Body of pancreas (tissue), 4 donors: ENCODE data around the gene RIMS3. TPM values are rescaled to one million over a fixed set of nuclear protein-coding genes. Genes with fewer than 3 reads are reported as not detected.

Experiments
- ATAC-seq: fragments of 150-250 bp; one replicate; pipeline ENCODE4 v1.9.1; 2016
- DNase-seq, 4 donors: peaks; one replicate each; pipeline ENCODE4 v3.0.0-alpha.2; 2019
- H3K27ac ChIP-seq, 4 donors: fragments of 200-600 bp; sonication (generic); 1 replicate in 3 of 4; 2 replicates in 1 of 4; pipeline versions ENCODE4 v1.5.1 to v1.6.1; 2016 to 2019; ENCODE audit warnings: mild to moderate bottlenecking in 1 of 4, mixed read lengths in 1 of 4, moderate library complexity in 1 of 4
- H3K27me3 ChIP-seq, 2 donors: fragments of 200-600 bp; sonication (generic); one replicate each; pipeline ENCODE4 v1.6.0; 2016; ENCODE audit warnings: mild to moderate bottlenecking in 1 of 2
- H3K36me3 ChIP-seq, 2 donors: fragments of 200-600 bp; sonication (generic); replicated peaks in 1 of 2; 2 replicates each; pipeline ENCODE4 v1.5.1; 2016; ENCODE audit warnings: low read depth in 2 of 2; ENCODE audit not compliant: insufficient read depth in 1 of 2
- H3K4me1 ChIP-seq: fragments of 200-600 bp; sonication (generic); one replicate; pipeline ENCODE4 v1.6.0; 2016
- H3K4me3 ChIP-seq, 2 donors: fragments of 200-600 bp; sonication (generic); 1 replicate in 1 of 2; 2 replicates in 1 of 2; pipeline ENCODE4 v1.5.1; 2016 to 2019
- H3K9me3 ChIP-seq, 3 donors: fragments of 200-600 bp; sonication (generic); 1 replicate in 2 of 3; 2 replicates in 1 of 3; pipeline ENCODE4 v1.5.1; 2016
- CTCF ChIP-seq, 7 experiments: fragments of 450-650 bp in 4 of 7; fragments of 200-600 bp in 3 of 7; sonication (generic) in 3 of 7; IDR thresholded peaks; one replicate each; pipeline ENCODE4 v1.5.1; 2016 to 2019; ENCODE audit warnings: antibody characterized with exemption in 7 of 7
- POLR2A ChIP-seq, 3 donors: fragments of 450-650 bp; IDR thresholded peaks; one replicate each; pipeline ENCODE4 v1.6.1; 2016; ENCODE audit warnings: antibody characterized with exemption in 3 of 3, mild to moderate bottlenecking in 2 of 3
- WGBS, 2 donors: methylation state at CpG; one replicate each; pipeline ENCODE4 v1.1.5; 2017; 5-methylcytosine and 5-hydroxymethylcytosine counted together
- intact Hi-C: fragments of 100-400 bp; cut with DNase I; formaldehyde crosslinking; loops from one replicate; pipeline ENCODE4 v1.15.1; 2023
- total RNA-seq, 2 donors: library from RNA; depleted of rRNA; stranded (reverse); fragments of >200 nt; gene quantifications; one replicate each; pipeline ENCODE4 v1.1.0, GENCODE V29; 2016

RIMS3 gene
- total RNA-seq, 2 donors from 2014 or later = 0.66 to 2.1 TPM

GRCh38 chr1:40687661-40688060, 22.2 kb upstream of the RIMS3 start:
- no peak for TF ChIP-seq POLR2A (IDR thresholded peaks at IDR 0.05)
- TF ChIP-seq CTCF (IDR thresholded peaks at IDR 0.05) = no peak
- H3K27ac ChIP-seq = no peak overlapping the region
- H3K9me3 ChIP-seq = no peaks in the 10 kb centered on the region
- intact Hi-C loops = no loop called here
- no peak for DNase-seq
- no peak overlapping the region for H3K4me3 ChIP-seq
- H3K4me1 ChIP-seq = peaks cover 11% of the 10 kb centered on the region
- H3K36me3 ChIP-seq = no peaks in the 10 kb centered on the region
- no peaks in the 10 kb centered on the region for H3K27me3 ChIP-seq
- 93 to 97% methylated on average over 6 of the region's 6 CpGs for WGBS, 2 donors
- no peak for ATAC-seq

- H3K27me3 ChIP-seq = no peaks in the 10 kb centered on the region
- intact Hi-C loops = no loop called here
- no peak overlapping the region for H3K4me3 ChIP-seq
- no peak for TF ChIP-seq POLR2A (IDR thresholded peaks at IDR 0.05)
- no peak for TF ChIP-seq CTCF (IDR thresholded peaks at IDR 0.05)
- H3K4me1 ChIP-seq = peaks cover 6% of the 10 kb centered on the region
- 95 to 96% methylated on average over 7 of the region's 7 CpGs for WGBS, 2 donors
- no peaks in the 10 kb centered on the region for H3K36me3 ChIP-seq
- H3K27ac ChIP-seq = no peak overlapping the region
- DNase-seq (no peak), ATAC-seq (no peak)
- no peaks in the 10 kb centered on the region for H3K9me3 ChIP-seq
Measured at GRCh38 chr1:40687059-40687458, 21.6 kb upstream of the RIMS3 start.

- WGBS, 2 donors = 88 to 96% methylated on average over 3 of the region's 3 CpGs
- no peaks in the 10 kb centered on the region for H3K27me3 ChIP-seq
- no peaks in the 10 kb centered on the region for H3K36me3 ChIP-seq
- ATAC-seq (no peak), DNase-seq (no peak)
- H3K9me3 ChIP-seq = no peaks in the 10 kb centered on the region
- no peak overlapping the region for H3K27ac ChIP-seq
- no peak for TF ChIP-seq CTCF (IDR thresholded peaks at IDR 0.05)
- TF ChIP-seq POLR2A (IDR thresholded peaks at IDR 0.05) = no peak
- no peaks in the 10 kb centered on the region for H3K4me1 ChIP-seq
- intact Hi-C loops = no loop called here
- H3K4me3 ChIP-seq = no peak overlapping the region
Measured at GRCh38 chr1:40684669-40685068, 19.2 kb upstream of the RIMS3 start.

- no peaks in the 10 kb centered on the region for H3K36me3 ChIP-seq
- no peak overlapping the region for H3K27ac ChIP-seq
- H3K9me3 ChIP-seq = no peaks in the 10 kb centered on the region
- H3K4me1 ChIP-seq = no peaks in the 10 kb centered on the region
- no peak for DNase-seq
- no peaks in the 10 kb centered on the region for H3K27me3 ChIP-seq
- TF ChIP-seq CTCF (IDR thresholded peaks at IDR 0.05) (no peak), POLR2A (IDR thresholded peaks at IDR 0.05) (no peak)
- no peak overlapping the region for H3K4me3 ChIP-seq
- no peak for ATAC-seq
- WGBS, 2 donors = 88 to 92% methylated on average over 2 of the region's 2 CpGs
- intact Hi-C loops = no loop called here
Measured at GRCh38 chr1:40679165-40679953, 13.9 kb upstream of the RIMS3 start.

- no peak for DNase-seq
- intact Hi-C loops = no loop called here
Measured at GRCh38 chr1:40676501-40676900, 11.0 kb upstream of the RIMS3 start.

More at GRCh38 chr1:40676501-40676900, 11.0 kb upstream of the RIMS3 start:
- no peak overlapping the region for H3K27ac ChIP-seq
- TF ChIP-seq CTCF (IDR thresholded peaks at IDR 0.05) = no peak
- no peak for TF ChIP-seq POLR2A (IDR thresholded peaks at IDR 0.05)
- H3K4me1 ChIP-seq = no peaks in the 10 kb centered on the region
- H3K36me3 ChIP-seq = no peaks in the 10 kb centered on the region
- 73 to 91% methylated on average over 1 of the region's 1 CpG for WGBS, 2 donors
- no peaks in the 10 kb centered on the region for H3K9me3 ChIP-seq
- no peak for ATAC-seq
- H3K27me3 ChIP-seq = no peaks in the 10 kb centered on the region
- no peak overlapping the region for H3K4me3 ChIP-seq
